Umbilical cord (tissue), 2 donors: ENCODE measurements around the gene ISLR2. TPM values are rescaled to one million over a fixed set of nuclear protein-coding genes. Genes with fewer than 3 reads are reported as not detected.

Experiments
- DNase-seq: peaks from one replicate; pipeline ENCODE4 v3.0.0-alpha.2; 2015; ENCODE audit warnings: low spot score
- total RNA-seq: library from RNA; depleted of rRNA; stranded (reverse); fragments of >200 nt; gene quantifications from one replicate; pipeline ENCODE4 v1.2.3, GENCODE V29; 2014; ENCODE audit warnings: low replicate concordance; ENCODE audit not compliant: insufficient read depth

ISLR2 gene
- total RNA-seq, 1 donor from 2014 or later = 2.6 TPM

- no peak for DNase-seq
These were observed 1.4 kb upstream of the ISLR2 start for GRCh38 chr15:74128785-74129585.

DNA sequence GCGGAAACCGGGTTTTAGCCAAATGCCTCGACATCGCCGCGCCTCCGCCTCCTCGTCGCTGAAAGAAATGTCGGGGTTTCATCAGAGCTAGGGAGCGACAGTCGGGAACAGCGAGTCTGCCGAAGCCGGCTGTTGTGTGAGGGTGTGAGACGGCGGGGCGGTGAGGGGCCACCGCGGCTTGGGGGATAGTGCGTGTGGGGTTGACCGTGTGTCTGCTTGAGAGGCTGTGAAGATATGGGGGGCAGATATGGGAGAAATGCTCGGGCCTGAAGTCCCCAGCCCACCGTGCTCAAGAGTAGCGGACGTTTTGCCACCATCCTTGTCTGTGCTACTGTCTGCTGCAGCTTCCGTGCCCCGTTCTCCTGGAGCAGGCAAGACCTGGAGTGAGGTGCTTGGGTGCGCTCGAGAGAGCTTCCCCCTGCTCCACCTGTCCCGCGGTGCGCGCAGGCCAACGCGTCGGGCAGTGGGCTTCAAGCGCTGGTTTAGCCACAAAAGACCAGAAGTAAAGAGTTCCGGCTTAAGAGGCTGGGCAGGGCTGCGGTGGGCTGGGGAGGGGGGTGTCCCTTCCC lies 716 bp upstream of the ISLR2 start:
- no peak for DNase-seq

- DNase-seq = no peak
These were observed 652 bp downstream of the ISLR2 start for GRCh38 chr15:74130849-74131627.

GRCh38 chr15:74131628-74132413 lies 1.4 kb downstream of the ISLR2 start:
- DNase-seq = no peak

- DNase-seq = no peak
These were observed 2.6 kb downstream of the ISLR2 start for GRCh38 chr15:74132681-74133651.

- DNase-seq = no peak
These were observed 3.5 kb downstream of the ISLR2 start for GRCh38 chr15:74133694-74134386.

DNA sequence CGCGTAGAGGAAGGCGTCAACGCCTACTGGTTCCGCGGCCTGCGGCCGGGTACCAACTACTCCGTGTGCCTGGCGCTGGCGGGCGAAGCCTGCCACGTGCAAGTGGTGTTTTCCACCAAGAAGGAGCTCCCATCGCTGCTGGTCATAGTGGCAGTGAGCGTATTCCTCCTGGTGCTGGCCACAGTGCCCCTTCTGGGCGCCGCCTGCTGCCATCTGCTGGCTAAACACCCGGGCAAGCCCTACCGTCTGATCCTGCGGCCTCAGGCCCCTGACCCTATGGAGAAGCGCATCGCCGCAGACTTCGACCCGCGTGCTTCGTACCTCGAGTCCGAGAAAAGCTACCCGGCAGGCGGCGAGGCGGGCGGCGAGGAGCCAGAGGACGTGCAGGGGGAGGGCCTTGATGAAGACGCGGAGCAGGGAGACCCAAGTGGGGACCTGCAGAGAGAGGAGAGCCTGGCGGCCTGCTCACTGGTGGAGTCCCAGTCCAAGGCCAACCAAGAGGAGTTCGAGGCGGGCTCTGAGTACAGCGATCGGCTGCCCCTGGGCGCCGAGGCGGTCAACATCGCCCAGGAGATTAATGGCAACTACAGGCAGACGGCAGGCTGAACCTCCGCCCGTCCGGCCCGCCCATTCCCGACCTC lies 4.1 kb downstream of the ISLR2 start:
- no peak for DNase-seq

DNA sequence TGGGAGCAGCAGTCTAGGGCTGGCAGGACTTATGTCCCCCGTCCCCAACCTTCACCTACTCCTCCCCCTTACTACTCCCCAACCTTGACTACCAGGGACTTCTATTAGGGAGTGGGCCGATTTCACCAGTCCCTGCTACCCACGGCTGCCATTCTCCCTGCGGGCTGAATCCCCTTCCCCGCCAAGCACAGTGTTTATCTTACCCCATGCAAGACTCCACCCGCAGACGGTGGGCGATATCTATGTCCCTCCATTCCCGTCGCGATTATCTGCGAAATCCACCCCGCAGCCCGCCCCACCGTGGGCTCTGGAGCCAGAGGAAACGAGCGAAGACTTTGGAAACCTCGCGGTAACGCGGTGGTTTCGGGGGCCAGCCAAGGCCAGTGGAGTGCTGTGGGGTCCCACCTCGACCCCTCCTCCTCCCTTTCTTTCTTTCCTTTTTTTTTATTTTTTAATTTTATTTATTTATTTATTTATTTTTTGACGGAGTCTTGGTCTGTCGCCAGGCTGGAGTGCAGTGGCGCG lies 4.7 kb downstream of the ISLR2 start:
- DNase-seq = no peak

- no peak for DNase-seq
These were observed 6.1 kb downstream of the ISLR2 start for GRCh38 chr15:74136540-74136813.

- DNase-seq = no peak
These were observed 6.6 kb downstream of the ISLR2 start for GRCh38 chr15:74136814-74137536.

DNA sequence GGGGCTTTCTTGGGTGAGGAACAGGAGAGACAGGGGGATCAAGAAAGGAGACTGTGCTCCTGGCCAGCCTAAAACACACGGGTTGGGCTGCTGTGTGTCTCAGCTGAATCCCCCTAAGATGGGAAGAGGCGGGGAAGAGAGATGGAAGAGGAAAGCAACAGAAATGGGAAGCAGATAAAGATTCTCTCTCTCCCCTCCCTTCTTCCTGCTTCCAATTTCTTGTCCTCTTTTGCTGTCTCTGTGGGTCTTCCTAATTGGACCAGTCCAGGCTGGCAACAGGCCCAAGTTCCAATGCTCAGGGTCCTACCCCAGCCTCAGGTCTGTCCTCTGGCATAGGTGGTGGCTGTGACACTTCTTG lies 7.1 kb downstream of the ISLR2 start:
- DNase-seq = no peak

DNA sequence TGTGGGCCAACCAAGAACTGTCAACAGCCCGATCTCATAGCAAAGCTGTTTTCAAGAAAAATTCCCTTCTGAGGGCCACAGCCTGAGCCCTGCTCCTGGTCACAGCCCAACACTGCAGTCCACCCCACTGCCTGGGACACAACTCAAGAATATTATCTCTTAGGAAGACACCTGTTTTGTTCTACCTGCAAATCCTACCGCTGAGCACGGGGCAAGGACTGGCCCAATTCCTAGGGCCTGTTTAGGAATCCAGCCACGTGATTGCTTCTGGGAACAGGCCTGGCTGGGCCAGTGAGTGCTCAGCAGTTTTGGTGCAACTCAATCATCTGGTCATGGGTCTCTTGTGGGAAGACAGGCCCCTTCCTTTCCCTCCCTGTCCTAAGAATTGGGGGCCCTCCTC lies 8.3 kb downstream of the ISLR2 start:
- no peak for DNase-seq

DNA sequence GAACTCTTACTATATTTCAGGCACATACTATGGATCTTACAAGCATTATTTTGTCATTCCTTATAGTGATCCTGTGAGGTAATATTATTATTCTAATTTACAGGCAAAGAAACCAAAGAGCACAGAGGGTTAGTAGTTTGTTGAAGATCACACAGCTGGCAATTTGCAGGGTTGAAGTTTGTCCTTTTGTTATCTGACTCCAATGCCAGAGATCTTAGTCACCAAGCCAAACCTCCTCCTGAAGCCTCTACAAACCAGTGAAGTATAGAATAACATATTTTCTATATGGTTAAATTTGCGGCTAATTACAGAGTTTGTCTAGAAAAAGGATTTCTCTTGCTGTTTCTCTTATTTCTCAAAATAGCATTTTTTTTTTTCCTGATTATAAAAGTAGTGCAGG lies 11.2 kb downstream of the ISLR2 start:
- no peak for DNase-seq

GRCh38 chr15:74144153-74144775 lies 13.9 kb downstream of the ISLR2 start:
- no peak for DNase-seq

DNA sequence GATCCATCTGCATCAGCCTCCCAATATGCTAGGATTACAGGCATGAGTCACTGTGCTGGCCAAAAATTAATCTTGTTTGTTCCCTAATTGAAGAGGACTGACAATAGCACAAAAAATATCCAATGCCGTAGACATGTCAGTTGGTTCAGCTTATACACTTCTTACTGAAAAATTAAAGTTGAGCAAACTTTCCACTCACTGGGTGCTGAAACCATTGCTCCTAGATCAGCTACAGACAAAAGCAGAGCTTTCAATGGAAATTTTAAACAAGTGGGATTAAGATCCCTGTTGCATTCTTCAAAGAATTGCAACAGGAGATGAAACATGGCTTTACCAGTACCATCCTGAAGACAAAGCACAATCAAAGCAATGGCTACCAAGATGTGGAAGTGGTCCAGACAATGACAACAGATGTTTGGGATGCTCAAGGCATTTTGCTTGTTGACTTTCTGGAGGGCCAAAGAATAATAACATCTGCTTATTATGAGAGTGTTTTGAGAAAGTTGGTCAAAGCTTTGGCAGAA lies 16.0 kb downstream of the ISLR2 start:
- DNase-seq = no peak

- DNase-seq = no peak
These were observed 16.7 kb downstream of the ISLR2 start for GRCh38 chr15:74147051-74147450.

DNA sequence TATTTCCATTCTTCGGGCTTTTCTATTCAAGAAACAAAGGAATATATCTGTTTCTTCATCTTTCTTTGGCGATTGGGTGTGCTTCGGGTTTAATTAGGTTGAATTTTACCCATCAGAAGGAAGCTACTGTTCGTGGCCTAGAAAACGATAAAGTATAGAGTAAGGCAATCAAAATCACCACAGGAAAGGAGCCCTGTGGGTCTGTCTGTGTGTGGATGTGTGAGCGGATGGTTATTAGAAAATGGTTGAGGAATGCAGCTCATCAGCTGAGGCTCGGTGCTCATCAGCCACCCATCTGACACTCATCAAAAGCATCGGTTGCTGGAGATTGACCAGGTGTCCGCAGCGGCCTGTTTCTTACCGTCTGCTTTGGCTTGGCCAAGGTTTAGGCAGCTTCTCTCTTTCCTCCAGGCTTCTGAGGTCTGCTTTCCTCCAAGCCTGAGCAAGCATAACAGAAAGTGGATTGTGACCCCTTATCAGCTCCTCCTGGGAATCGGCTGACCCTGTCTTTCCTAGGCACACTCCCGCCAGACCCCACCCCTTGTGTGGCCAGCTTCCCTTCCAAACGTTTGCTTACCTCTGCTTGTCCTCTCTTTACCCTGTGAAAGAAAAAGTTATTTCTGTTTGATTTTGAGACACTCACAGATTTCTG lies 25.5 kb downstream of the ISLR2 start:
- no peak for DNase-seq
